ENCODE results near the gene MAGEC3. TPM values are rescaled to one million over a fixed set of nuclear protein-coding genes. Genes with fewer than 3 reads are reported as not detected.

Gene MAGEC3
- total and polyA plus RNA-seq, 2 experiments from 2014 or later: not detected

DNA sequence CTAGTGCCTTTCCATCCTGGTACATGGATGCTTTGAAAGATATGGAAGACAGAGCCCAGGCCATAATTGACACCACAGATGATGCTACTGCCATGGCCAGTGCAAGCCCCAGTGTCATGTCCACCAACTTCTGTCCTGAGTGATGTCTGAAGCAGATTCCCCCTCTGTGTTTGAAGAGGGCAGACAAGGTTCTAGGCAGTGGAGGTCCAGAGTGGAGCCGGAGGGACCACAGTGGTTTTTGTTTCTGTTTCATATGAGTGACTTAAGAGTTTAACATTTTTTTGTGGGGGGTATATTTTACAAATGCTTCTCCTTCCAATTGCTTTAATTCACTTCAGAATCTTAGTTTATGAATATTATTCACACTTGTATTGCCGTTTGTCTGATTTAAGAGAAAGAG is 59.6 kb downstream of the MAGEC3 start:
- TF ChIP-seq, protein P1, sequence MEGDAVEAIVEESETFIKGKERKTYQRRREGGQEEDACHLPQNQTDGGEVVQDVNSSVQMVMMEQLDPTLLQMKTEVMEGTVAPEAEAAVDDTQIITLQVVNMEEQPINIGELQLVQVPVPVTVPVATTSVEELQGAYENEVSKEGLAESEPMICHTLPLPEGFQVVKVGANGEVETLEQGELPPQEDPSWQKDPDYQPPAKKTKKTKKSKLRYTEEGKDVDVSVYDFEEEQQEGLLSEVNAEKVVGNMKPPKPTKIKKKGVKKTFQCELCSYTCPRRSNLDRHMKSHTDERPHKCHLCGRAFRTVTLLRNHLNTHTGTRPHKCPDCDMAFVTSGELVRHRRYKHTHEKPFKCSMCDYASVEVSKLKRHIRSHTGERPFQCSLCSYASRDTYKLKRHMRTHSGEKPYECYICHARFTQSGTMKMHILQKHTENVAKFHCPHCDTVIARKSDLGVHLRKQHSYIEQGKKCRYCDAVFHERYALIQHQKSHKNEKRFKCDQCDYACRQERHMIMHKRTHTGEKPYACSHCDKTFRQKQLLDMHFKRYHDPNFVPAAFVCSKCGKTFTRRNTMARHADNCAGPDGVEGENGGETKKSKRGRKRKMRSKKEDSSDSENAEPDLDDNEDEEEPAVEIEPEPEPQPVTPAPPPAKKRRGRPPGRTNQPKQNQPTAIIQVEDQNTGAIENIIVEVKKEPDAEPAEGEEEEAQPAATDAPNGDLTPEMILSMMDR (IDR thresholded peaks at IDR 0.05; ENCODE audit: low read depth, low read length): no peak
- DNase-seq (ENCODE audit: low read depth in 1 of 2, low spot score in 1 of 2): no peak
- Histone ChIP-seq H3K27ac (no peak overlapping the region), H3K36me3 (no peaks in the 10 kb centered on the region), H3K9me3 (ENCODE audit: low read depth) (no peaks in the 10 kb centered on the region), H3K4me1 (ENCODE audit: low read depth) (no peaks in the 10 kb centered on the region), H3K4me3 (no peak overlapping the region), H3K27me3 (no peaks in the 10 kb centered on the region)

DNA sequence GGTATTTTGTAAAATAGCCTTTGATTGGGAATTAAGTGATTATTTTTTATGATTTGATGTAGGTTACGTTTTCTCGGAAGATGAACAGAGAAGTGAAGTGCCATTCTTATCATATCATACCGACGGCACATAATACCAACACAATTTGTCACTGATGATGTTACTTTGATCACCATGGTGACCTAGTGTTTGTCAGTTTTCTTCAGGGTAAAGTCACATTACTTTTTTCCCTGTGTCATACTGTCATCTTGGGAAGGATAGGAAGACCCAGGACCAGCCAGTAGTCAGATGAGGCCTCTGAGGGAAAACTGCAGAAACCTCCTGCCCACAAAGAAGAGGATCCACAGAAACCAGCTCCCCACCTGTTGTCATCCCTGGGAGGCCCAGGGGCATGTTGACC is 64.2 kb downstream of the MAGEC3 start:
- Histone ChIP-seq H3K4me1 (ENCODE audit: low read depth) (no peaks in the 10 kb centered on the region), H3K9me3 (ENCODE audit: low read depth) (no peaks in the 10 kb centered on the region), H3K27me3 (no peaks in the 10 kb centered on the region), H3K27ac (no peak overlapping the region), H3K36me3 (no peaks in the 10 kb centered on the region), H3K4me3 (no peak overlapping the region)
- TF ChIP-seq, protein P1 (IDR thresholded peaks at IDR 0.05; ENCODE audit: low read depth, low read length): no peak
- no peak for DNase-seq (ENCODE audit: low read depth in 1 of 2, low spot score in 1 of 2)

DNA sequence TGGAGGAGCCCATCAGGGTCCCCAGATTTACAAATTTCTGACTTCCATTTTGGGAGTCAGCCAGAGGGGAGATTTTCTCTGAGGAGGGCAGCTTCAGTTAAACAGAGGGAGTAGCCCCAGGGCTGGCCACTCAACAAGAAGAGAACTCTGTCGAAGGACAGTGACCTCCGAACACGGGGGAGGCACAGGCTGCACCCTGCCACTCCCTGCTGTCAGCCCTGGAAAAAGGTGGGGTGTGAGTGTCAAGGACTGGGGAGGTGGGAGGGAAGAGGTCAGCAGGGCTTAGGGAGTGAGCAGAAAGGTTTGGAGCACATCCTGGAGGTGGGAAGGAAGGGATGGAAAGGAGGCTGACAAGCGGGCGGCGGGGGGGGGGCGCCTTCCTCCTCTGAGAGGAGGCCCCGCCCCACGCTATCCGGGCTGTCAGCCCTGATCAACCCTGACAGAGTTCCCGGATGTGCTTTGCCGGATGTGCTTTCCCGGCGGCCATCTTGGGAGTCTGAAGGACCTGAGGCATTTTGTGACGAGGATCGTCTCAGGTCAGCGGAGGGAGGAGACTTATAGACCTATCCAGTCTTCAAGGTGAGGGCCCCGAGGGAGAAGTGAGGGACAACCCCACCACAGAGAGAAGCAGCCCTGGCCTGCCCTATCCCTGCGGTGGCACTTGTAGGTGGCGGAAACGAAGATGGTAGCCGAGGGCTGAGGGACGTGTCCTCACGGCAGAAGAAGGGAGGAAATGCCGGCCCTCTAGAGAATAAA is 65.5 kb downstream of the MAGEC3 start, which contains the start of gene MAGEC1:
TSS of gene MAGEC1 (plus strand) at position 495 of the 756 bp plus-strand sequence. CDS start 1,179 bp downstream, outside the sequence.
- Histone ChIP-seq H3K36me3 (no peaks in the 10 kb centered on the region), H3K9me3 (ENCODE audit: low read depth) (no peaks in the 10 kb centered on the region), H3K27me3 (no peaks in the 10 kb centered on the region), H3K4me3 (no peak within 1 kb of the TSS), H3K4me1 (ENCODE audit: low read depth) (no peaks in the 10 kb centered on the region), H3K27ac (no peak within 1 kb of the TSS)
- no peak for DNase-seq (ENCODE audit: low read depth in 1 of 2, low spot score in 1 of 2)
- TF ChIP-seq, protein P1 (IDR thresholded peaks at IDR 0.05; ENCODE audit: low read depth, low read length): no peak

DNA sequence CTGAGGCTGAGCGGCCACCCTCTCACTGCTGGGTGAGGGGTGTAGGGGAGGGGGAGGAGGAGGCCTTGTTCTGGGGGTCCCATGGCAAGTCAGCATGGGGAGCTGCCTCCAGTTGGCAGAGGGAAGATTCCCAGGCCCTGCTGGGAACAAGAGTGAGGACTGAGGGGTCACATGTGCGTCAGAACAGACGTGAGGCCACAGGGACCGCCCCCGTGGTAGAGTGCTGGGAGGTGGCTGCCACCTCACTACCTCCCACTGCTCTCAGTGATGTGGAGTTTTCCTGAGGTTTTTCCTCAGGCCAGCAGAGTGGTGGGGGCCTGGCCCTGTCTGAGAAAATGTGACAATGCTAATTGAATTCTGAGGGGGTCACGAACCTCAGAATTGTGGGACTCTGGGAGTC is 66.1 kb downstream of the MAGEC3 start:
- TF ChIP-seq, protein P1 (IDR thresholded peaks at IDR 0.05; ENCODE audit: low read depth, low read length): no peak
- H3K36me3 ChIP-seq: no peaks in the 10 kb centered on the region
- no peak overlapping the region for H3K4me3 ChIP-seq
- no peaks in the 10 kb centered on the region for H3K4me1 ChIP-seq (ENCODE audit: low read depth)
- H3K27me3 ChIP-seq: no peaks in the 10 kb centered on the region
- DNase-seq (ENCODE audit: low read depth in 1 of 2, low spot score in 1 of 2): no peak
- H3K27ac ChIP-seq: no peak overlapping the region
- H3K9me3 ChIP-seq (ENCODE audit: low read depth): no peaks in the 10 kb centered on the region

DNA sequence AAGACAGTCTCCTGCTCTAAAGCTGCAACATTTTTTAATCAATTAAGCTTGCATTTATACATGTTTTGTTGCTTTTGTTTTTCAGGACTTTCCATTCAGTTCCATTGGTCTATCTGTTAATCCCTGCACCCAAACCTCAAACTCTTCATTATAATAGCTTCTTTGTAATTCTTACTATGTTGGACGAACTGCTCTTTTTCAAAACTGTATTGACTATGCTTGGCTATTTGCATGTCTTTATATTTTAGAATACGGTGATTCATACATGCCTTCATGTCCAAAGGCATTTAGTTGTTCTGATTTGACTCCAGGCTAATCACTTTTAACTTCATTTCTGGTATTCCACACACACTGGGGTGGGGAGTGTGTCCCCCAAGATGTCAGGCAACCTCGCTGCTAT is 79.7 kb downstream of the MAGEC3 start:
- no peaks in the 10 kb centered on the region for H3K4me1 ChIP-seq (ENCODE audit: low read depth)
- H3K9me3 ChIP-seq (ENCODE audit: low read depth): no peaks in the 10 kb centered on the region
- H3K27me3 ChIP-seq: no peaks in the 10 kb centered on the region
- no peak overlapping the region for H3K27ac ChIP-seq
- no peak overlapping the region for H3K4me3 ChIP-seq
- TF ChIP-seq, protein P1 (IDR thresholded peaks at IDR 0.05; ENCODE audit: low read depth, low read length): no peak
- DNase-seq (ENCODE audit: low read depth in 1 of 2, low spot score in 1 of 2): no peak
- no peaks in the 10 kb centered on the region for H3K36me3 ChIP-seq
